ENCODE results near the gene TBC1D30. TPM values are rescaled to one million over a fixed set of nuclear protein-coding genes. Genes with fewer than 3 reads are reported as not detected.
A peak's percentile ranks its signal among the peaks of the same experiment; 100 is the strongest.
"Not testable (repeated sequence)": the region's sequence is repeated elsewhere in the genome, so short reads cannot be mapped to it uniquely, and the experiment has no call there.

The TBC1D30 gene
- total RNA-seq, 1 experiment from 2014 or later = 4.3 TPM

- no peaks in the 10 kb centered on the region for H3K36me3 ChIP-seq
- DNase-seq = no peak
- H3K4me1 ChIP-seq = peaks cover 3% of the 10 kb centered on the region; the same call in 1 of the 2 replicates
- H3K4me3 ChIP-seq = no peak overlapping the region
- no peaks in the 10 kb centered on the region for H3K9me3 ChIP-seq (replicated peaks)
- H3K27ac ChIP-seq = no peak overlapping the region
- H3K27me3 ChIP-seq = no peaks in the 10 kb centered on the region
Observed at GRCh38 chr12:64821116-64821630, 3.3 kb upstream of the TBC1D30 start.

DNA sequence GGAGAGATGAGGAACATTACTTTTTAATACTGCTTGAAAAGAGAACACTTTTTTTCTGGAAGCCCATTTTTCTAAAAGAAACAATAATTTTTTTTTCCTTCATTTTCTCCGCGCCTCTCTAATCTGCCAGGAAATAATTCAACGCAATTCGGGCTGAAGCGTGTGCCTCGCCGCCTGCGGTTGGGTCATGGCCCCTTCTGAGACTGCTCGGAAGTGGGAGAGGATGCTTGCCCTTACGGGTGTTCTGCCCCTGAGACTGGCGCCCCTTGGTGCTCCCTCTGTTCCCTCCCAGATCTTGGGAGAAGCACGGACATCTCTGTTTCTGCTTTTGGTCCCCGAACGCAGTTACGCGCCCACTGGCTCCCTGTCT, 332 bp upstream of the TBC1D30 start:
- H3K36me3 ChIP-seq = no peaks in the 10 kb centered on the region
- no peaks in the 10 kb centered on the region for H3K9me3 ChIP-seq (replicated peaks)
- no peak overlapping the region for H3K27ac ChIP-seq
- no peak for DNase-seq
- no peaks in the 10 kb centered on the region for H3K4me1 ChIP-seq
- peak overlapping the region; percentile 60 for H3K4me3 ChIP-seq
- no peaks in the 10 kb centered on the region for H3K27me3 ChIP-seq

GRCh38 chr12:64825143-64826021, 935 bp downstream of the TBC1D30 start:
- peak overlapping the region; percentile 60 for H3K4me3 ChIP-seq
- no peaks in the 10 kb centered on the region for H3K36me3 ChIP-seq
- no peaks in the 10 kb centered on the region for H3K9me3 ChIP-seq (replicated peaks)
- H3K27ac ChIP-seq = no peak overlapping the region
- H3K27me3 ChIP-seq = no peaks in the 10 kb centered on the region
- no peaks in the 10 kb centered on the region for H3K4me1 ChIP-seq
- DNase-seq = no peak

- Histone ChIP-seq H3K27me3 (no peaks in the 10 kb centered on the region), H3K4me1 (no peaks in the 10 kb centered on the region), H3K27ac (no peak overlapping the region), H3K9me3 (replicated peaks) (no peaks in the 10 kb centered on the region), H3K4me3 (no peak overlapping the region), H3K36me3 (no peaks in the 10 kb centered on the region)
- peak; percentile 20 to 45 for DNase-seq
Observed at GRCh38 chr12:64826234-64826633, 1.8 kb downstream of the TBC1D30 start.

DNA sequence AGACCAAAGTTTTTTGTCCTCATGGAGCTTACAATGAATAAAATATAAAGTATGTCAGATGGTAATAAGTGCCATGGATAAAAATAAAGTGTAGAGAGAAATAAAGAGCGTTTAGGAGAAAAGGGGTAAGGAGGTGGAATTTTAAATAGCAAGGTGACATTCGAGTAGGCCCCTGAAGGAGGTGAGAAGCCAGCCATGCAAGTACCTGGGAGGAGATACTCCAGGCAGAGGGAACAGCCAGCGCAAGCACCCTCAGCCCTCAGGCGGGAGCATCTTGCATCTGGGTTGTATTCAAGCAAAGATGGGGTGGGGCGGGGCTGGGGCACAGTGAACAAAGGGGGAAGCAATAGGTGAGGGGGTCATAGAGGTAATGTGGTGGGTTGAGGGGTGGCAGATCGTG, 4.3 kb downstream of the TBC1D30 start:
- no peaks in the 10 kb centered on the region for H3K36me3 ChIP-seq
- H3K27me3 ChIP-seq = no peaks in the 10 kb centered on the region
- no peak for DNase-seq
- no peaks in the 10 kb centered on the region; the same call in 1 of the 2 replicates for H3K9me3 ChIP-seq (replicated peaks)
- H3K4me3 ChIP-seq = no peak overlapping the region
- H3K27ac ChIP-seq = no peak overlapping the region
- H3K4me1 ChIP-seq = no peaks in the 10 kb centered on the region

DNA sequence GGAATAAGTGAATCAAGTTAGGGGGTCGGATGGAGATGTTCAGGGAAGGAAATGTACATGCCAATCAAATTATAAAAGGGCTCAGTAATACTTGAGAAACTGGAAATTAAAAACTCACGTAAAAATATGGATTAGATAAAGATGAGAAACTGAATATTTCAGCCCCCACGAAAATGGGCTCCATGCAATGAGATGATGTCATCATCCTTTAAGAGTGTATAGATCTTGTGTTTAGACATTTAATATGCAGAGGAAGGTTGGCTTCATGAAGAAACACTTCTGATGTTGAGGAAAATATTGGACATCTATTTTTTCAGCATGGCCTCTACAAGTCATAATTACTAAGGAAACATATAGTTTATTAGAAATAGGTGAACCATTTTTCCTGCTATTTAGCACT, 9.5 kb downstream of the TBC1D30 start:
- no peaks in the 10 kb centered on the region for H3K36me3 ChIP-seq
- DNase-seq = no peak
- H3K27ac ChIP-seq = no peak overlapping the region
- no peaks in the 10 kb centered on the region for H3K4me1 ChIP-seq
- no peaks in the 10 kb centered on the region; the same call in 1 of the 2 replicates for H3K9me3 ChIP-seq (replicated peaks)
- no peak overlapping the region for H3K4me3 ChIP-seq
- no peaks in the 10 kb centered on the region for H3K27me3 ChIP-seq

GRCh38 chr12:64835901-64836300, 11.5 kb downstream of the TBC1D30 start:
- Histone ChIP-seq H3K4me1 (no peaks in the 10 kb centered on the region), H3K36me3 (no peaks in the 10 kb centered on the region)
- no peak for DNase-seq

DNA sequence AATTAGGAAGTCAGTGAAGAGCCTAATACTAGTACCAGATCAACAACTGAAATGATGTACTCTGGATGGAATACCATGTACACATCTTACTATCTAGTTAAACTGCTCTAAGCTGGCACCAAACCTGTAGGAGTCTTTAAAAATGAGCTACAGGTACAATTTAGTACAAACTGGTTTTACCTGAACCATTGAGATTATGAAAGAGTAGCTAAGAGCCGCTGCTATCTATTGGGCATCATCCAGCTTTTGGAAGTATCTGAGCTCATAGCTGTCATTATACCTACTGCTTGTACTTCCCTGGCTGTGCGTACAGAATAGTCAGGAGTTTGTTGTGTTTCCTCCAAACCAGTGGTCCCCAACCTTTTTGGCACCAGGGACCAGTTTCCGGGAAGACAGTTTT, 12.4 kb downstream of the TBC1D30 start:
- Histone ChIP-seq H3K27ac (no peak overlapping the region), H3K9me3 (replicated peaks) (no peaks in the 10 kb centered on the region; the same call in 1 of the 2 replicates), H3K4me1 (no peaks in the 10 kb centered on the region), H3K4me3 (no peak overlapping the region), H3K27me3 (no peaks in the 10 kb centered on the region), H3K36me3 (no peaks in the 10 kb centered on the region)
- no peak for DNase-seq

More at GRCh38 chr12:64835901-64836300, 11.5 kb downstream of the TBC1D30 start:
- Histone ChIP-seq H3K27ac (no peak overlapping the region), H3K4me3 (no peak overlapping the region), H3K9me3 (replicated peaks) (no peaks in the 10 kb centered on the region; the same call in 1 of the 2 replicates), H3K27me3 (no peaks in the 10 kb centered on the region)

DNA sequence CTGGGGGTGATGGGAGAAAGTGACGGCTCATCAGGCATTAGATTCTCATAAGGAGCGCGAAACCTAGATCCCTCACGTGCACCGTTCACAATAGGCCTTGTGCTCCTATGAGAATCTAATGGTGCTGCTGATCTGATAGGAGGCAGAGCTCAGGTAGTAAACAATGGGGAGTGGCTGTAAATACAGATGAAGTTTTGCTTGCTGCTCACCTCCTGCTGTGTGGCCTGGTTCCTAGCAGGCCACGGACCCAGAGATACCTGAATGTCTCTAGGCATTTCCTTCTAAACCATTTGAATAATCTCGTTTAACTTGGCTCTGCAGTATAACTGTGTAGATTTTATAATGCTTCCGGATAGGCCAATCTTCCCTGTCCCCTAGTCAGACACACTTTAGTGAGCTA, 13.0 kb downstream of the TBC1D30 start:
- H3K36me3 ChIP-seq = no peaks in the 10 kb centered on the region
- no peaks in the 10 kb centered on the region for H3K4me1 ChIP-seq
- no peak overlapping the region for H3K27ac ChIP-seq
- no peaks in the 10 kb centered on the region; the same call in 1 of the 2 replicates for H3K9me3 ChIP-seq (replicated peaks)
- H3K27me3 ChIP-seq = no peaks in the 10 kb centered on the region
- H3K4me3 ChIP-seq = no peak overlapping the region
- no peak for DNase-seq

DNA sequence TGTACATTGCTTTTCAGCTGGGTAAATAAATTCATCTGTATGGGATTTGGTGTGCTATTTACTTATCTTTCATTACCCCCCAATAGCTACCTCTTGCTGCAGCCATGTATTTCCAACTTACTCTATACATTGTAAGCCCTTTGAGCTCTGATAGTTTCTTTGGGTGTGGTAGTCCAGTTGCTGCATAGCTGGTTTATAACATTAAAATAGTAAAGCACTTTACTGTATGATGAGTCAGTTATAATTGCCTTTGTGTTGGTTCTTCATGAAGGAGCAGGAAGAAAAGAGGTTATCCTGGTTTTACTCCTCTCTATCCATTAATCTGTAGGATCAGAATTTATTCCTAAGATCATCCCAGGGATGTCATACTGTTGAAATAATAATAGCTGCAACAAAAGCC, 15.7 kb downstream of the TBC1D30 start:
- no peaks in the 10 kb centered on the region for H3K36me3 ChIP-seq
- no peaks in the 10 kb centered on the region for H3K9me3 ChIP-seq (replicated peaks)
- H3K4me1 ChIP-seq = no peaks in the 10 kb centered on the region
- no peak overlapping the region for H3K27ac ChIP-seq
- no peak for DNase-seq
- H3K4me3 ChIP-seq = no peak overlapping the region
- no peaks in the 10 kb centered on the region for H3K27me3 ChIP-seq

DNA sequence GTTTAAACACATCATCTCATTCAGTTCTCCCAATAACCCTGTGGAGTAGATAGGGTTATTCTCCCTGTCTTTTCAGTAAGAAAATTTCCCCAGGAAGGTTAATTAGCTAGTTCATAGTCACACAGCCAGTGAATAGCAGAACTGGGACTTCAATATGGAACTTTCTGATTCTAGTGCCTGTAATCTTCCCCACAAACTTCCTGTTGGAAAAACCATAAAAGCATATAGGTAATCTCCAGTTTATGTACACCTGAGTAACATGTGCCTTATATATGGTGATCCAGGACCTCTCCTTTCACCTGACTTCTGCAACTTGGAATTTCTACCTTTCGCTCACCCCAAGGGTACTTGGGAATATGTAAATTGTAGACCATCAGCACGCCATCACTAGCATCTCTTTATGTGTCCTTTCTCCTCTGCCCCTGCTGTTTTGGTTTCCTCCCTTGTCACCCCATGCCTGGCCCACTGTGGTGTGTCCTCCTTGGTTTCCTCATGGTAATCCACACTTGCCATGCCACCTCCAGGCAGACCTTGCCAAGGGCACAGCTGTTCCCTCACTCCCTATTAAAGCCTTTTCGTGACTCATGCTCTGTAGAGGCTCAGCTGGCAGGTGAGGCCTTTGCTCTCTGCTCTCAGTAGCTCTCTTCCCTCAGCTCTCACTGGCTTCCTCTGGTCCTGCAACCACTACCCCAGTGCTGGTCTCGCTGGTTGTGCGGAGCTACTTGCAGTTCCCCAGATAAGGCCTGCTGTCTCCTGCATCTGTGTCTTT, 16.7 kb downstream of the TBC1D30 start:
- peak; percentile 48 to 64 for DNase-seq
- Histone ChIP-seq H3K4me3 (no peak overlapping the region), H3K9me3 (replicated peaks) (no peaks in the 10 kb centered on the region), H3K36me3 (no peaks in the 10 kb centered on the region), H3K27ac (no peak overlapping the region), H3K27me3 (no peaks in the 10 kb centered on the region), H3K4me1 (no peaks in the 10 kb centered on the region)

DNA sequence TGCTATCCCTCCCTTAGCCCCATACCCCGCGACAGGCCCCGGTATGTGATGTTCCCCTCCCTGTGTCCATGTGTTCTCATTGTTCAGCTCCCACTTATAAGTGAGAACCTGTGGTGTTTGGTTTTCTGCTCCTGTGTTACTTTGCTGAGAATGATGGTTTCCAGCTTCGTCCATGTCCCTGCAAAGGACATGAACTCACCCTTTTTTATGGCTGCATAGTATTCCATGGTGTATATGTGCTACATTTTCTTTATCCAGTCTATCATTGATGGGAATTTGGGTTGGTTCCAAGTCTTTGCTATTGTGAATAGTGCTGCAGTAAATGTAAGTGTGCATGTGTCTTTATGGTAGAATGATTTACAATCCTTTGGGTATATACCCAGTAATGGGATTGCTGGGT, 24.0 kb downstream of the TBC1D30 start:
- H3K27ac ChIP-seq; H3K4me1 ChIP-seq; H3K36me3 ChIP-seq; H3K9me3 ChIP-seq (replicated peaks); H3K27me3 ChIP-seq; DNase-seq; H3K4me3 ChIP-seq: not testable (repeated sequence)

GRCh38 chr12:64858882-64859605, 34.6 kb downstream of the TBC1D30 start:
- Histone ChIP-seq H3K27ac (no peak overlapping the region), H3K27me3 (no peaks in the 10 kb centered on the region)

DNA sequence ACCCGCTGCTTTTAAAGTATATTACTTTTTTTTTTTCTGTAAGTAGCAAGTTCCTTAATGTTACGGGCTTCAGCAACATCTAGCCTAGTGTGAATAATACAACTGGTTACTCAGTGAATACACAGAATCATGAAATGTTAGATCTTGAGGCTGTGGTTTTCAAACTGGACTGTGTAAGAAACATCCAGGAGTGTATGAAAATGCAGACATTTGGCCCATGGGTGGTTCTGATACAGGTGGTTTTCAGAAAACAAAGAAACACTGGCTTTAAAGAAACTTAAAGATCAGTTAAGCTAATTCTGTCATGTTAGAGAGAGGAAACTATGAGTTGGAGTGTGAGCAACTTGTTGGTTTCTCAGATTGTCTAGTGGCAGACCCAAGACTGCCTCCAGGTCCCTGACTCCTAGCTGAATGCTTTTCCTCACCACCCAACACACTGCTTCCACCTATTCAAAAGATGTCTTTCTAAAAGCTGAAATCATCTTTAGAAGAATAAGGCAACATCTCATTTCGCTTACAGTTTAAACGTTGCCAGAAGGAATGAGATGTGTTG, 36.1 kb downstream of the TBC1D30 start:
- H3K27ac ChIP-seq = no peak overlapping the region
- DNase-seq = no peak
- no peaks in the 10 kb centered on the region for H3K27me3 ChIP-seq
- H3K9me3 ChIP-seq (replicated peaks) = no peaks in the 10 kb centered on the region
- no peaks in the 10 kb centered on the region for H3K36me3 ChIP-seq
- no peaks in the 10 kb centered on the region for H3K4me1 ChIP-seq
- no peak overlapping the region for H3K4me3 ChIP-seq

More at GRCh38 chr12:64858882-64859605, 34.6 kb downstream of the TBC1D30 start:
- Histone ChIP-seq H3K4me1 (no peaks in the 10 kb centered on the region), H3K36me3 (no peaks in the 10 kb centered on the region), H3K4me3 (no peak overlapping the region), H3K9me3 (replicated peaks) (no peaks in the 10 kb centered on the region)
- no peak for DNase-seq
